Measurements from ENCODE around the gene GALNTL6.

Gene GALNTL6

DNA sequence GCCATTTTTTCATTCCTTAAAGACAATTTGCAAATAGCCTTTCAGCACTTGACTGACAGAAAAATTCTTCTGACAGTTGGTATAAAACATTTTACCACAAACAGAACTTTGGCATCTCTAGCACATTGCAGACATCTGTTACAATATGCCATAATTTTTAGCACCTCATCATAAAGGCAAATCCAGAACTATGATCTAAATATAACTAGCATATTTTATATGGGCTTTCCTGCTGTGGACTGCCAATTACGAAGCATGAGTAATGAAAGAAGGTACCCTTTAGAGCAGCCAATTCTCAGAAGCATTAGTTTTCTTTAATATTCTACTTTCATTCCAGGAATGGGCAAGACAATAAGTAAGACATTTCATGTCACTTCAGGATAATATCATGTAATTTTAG lies 708.0 kb downstream of the GALNTL6 start:
- no peak for TF ChIP-seq POLR2A (IDR thresholded peaks at IDR 0.05; ENCODE audit: low read depth, low read length)
- FAIRE-seq = no peak
- DNase-seq (ENCODE audit: insufficient read length, low spot score) = no peak

- TF ChIP-seq POLR2A (IDR thresholded peaks at IDR 0.05; ENCODE audit: low read depth, low read length) = no peak
- FAIRE-seq (no peak), DNase-seq (ENCODE audit: insufficient read length, low spot score) (no peak)
Measured at GRCh38 chr4:172521680-172522079, 708.5 kb downstream of the GALNTL6 start.

GRCh38 chr4:172543249-172543648 lies 730.0 kb downstream of the GALNTL6 start:
- FAIRE-seq = no peak
- no peak for TF ChIP-seq POLR2A (IDR thresholded peaks at IDR 0.05; ENCODE audit: low read depth, low read length)

GRCh38 chr4:172546782-172547181 lies 733.6 kb downstream of the GALNTL6 start:
- FAIRE-seq (no peak), DNase-seq (ENCODE audit: insufficient read length, low spot score) (no peak)
- no peak for TF ChIP-seq POLR2A (IDR thresholded peaks at IDR 0.05; ENCODE audit: low read depth, low read length)

More at GRCh38 chr4:172543249-172543648, 730.0 kb downstream of the GALNTL6 start:
- no peak for DNase-seq (ENCODE audit: insufficient read length, low spot score)

DNA sequence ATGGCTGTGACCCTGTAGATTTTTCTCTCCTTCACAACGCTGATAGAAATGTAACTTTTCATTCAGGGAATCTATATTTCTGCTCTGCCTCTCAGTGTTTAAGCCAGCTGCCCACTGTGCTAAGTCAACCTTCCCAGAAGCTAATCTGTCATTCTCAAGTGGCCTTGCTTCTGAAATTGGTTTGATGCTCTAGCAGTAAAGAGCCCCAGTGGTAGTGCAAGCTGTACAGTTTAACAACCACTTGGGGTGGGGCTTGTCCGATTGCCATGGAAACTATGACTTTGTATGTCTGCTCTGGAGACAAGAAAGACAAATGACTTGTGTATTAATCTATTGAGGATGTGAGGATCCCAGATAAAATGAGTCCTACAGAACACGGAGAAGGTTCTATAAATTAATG lies 734.5 kb downstream of the GALNTL6 start:
- DNase-seq (ENCODE audit: insufficient read length, low spot score) (no peak), FAIRE-seq (no peak)
- no peak for TF ChIP-seq POLR2A (IDR thresholded peaks at IDR 0.05; ENCODE audit: low read depth, low read length)

GRCh38 chr4:172553216-172553615 lies 740.0 kb downstream of the GALNTL6 start:
- FAIRE-seq = no peak
- TF ChIP-seq POLR2A (IDR thresholded peaks at IDR 0.05; ENCODE audit: low read depth, low read length) = no peak

GRCh38 chr4:172554588-172554987 lies 741.4 kb downstream of the GALNTL6 start:
- FAIRE-seq (no peak), DNase-seq (ENCODE audit: insufficient read length, low spot score) (no peak)
- no peak for TF ChIP-seq POLR2A (IDR thresholded peaks at IDR 0.05; ENCODE audit: low read depth, low read length)

More at GRCh38 chr4:172553216-172553615, 740.0 kb downstream of the GALNTL6 start:
- DNase-seq (ENCODE audit: insufficient read length, low spot score) = no peak

DNA sequence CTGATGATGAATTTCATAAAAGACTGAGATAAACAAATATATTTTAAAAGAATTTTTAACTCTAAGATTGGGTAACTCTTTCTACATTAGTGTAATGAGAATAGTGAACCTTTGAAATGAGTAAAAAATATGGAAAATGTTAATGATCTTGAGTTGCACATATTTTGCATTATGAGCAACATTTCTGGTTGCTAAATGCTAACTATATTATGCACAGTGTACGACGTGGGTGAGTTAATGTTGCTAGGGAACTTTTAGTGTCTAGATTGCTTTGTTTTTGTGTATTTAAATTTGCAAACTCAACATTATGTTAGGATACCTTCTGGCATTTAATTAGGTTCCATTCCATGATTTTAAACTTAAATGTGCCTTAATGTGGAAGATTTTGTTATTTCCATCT lies 742.5 kb downstream of the GALNTL6 start:
- DNase-seq (ENCODE audit: insufficient read length, low spot score) (no peak), FAIRE-seq (no peak)
- TF ChIP-seq POLR2A (IDR thresholded peaks at IDR 0.05; ENCODE audit: low read depth, low read length) = no peak

- DNase-seq (ENCODE audit: insufficient read length, low spot score) = no peak
- no peak for FAIRE-seq
- TF ChIP-seq POLR2A (IDR thresholded peaks at IDR 0.05; ENCODE audit: low read depth, low read length) = no peak
Measured at GRCh38 chr4:172573899-172574298, 760.7 kb downstream of the GALNTL6 start.

GRCh38 chr4:172578712-172579111 lies 765.5 kb downstream of the GALNTL6 start:
- TF ChIP-seq POLR2A (IDR thresholded peaks at IDR 0.05; ENCODE audit: low read depth, low read length) = no peak
- FAIRE-seq = no peak
- no peak for DNase-seq (ENCODE audit: insufficient read length, low spot score)

- no peak for DNase-seq (ENCODE audit: insufficient read length, low spot score)
- FAIRE-seq = no peak
Measured at GRCh38 chr4:172584816-172585215, 771.6 kb downstream of the GALNTL6 start.

DNA sequence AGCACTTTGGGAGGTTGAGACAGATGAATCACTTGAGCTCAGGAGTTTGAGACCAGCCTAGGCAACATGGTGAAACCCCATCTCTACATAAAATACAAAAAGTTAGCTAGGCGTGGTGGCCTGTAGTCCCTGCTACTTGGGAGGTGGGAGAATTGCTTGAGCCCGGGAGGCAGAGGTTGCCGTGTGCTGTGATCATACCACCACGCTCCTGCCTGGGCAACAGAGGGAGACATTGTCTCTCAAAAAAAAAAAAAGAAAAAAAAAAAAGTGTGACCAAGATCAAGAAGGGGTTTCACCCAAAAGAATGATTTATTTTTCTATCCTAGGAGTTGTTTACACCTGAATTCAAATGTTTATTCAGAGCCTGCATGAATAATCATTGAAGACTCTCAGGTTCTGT lies 783.0 kb downstream of the GALNTL6 start:
- no peak for TF ChIP-seq POLR2A (IDR thresholded peaks at IDR 0.05; ENCODE audit: low read depth, low read length)
- no peak for DNase-seq (ENCODE audit: insufficient read length, low spot score)
- FAIRE-seq = no peak

More at GRCh38 chr4:172584816-172585215, 771.6 kb downstream of the GALNTL6 start:
- TF ChIP-seq POLR2A (IDR thresholded peaks at IDR 0.05; ENCODE audit: low read depth, low read length) = no peak

DNA sequence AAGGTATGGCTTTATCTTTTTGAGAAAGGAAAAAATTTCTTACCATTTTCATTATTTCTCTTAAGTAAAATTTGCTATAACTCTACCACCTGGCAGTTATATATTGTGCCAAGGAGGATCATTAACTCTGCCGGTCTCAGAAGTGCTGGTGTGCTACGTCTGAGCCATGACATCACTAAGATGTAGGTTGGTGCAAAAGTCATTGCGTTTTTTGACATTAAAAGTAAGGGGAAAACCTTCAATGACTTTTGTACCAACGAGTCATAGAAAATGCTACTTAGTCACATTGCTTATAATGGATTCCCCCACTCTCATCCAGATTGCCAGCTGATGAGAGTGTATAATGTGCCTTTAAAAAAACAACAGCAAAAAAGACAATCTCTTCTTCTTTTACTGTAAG lies 786.4 kb downstream of the GALNTL6 start:
- TF ChIP-seq POLR2A (IDR thresholded peaks at IDR 0.05; ENCODE audit: low read depth, low read length) = no peak
- FAIRE-seq (no peak), DNase-seq (ENCODE audit: insufficient read length, low spot score) (no peak)

GRCh38 chr4:172601195-172601594 lies 788.0 kb downstream of the GALNTL6 start:
- no peak for FAIRE-seq
- no peak for TF ChIP-seq POLR2A (IDR thresholded peaks at IDR 0.05; ENCODE audit: low read depth, low read length)
- no peak for DNase-seq (ENCODE audit: insufficient read length, low spot score)

- no peak for TF ChIP-seq POLR2A (IDR thresholded peaks at IDR 0.05; ENCODE audit: low read depth, low read length)
- no peak for FAIRE-seq
Measured at GRCh38 chr4:172619218-172619617, 806.0 kb downstream of the GALNTL6 start.

GRCh38 chr4:172619798-172620197 lies 806.6 kb downstream of the GALNTL6 start:
- no peak for TF ChIP-seq POLR2A (IDR thresholded peaks at IDR 0.05; ENCODE audit: low read depth, low read length)
- FAIRE-seq = no peak
- no peak for DNase-seq (ENCODE audit: insufficient read length, low spot score)

More at GRCh38 chr4:172619218-172619617, 806.0 kb downstream of the GALNTL6 start:
- no peak for DNase-seq (ENCODE audit: insufficient read length, low spot score)

Data from H54 (cell line).